Measurements from ENCODE around the gene NR5A2.

Gene NR5A2

GRCh38 chr1:200072636-200073285 lies 45.3 kb downstream of the NR5A2 start:
- no peak for DNase-seq (ENCODE audit: low spot score)

GRCh38 chr1:200073286-200073637 lies 45.8 kb downstream of the NR5A2 start:
- DNase-seq (ENCODE audit: low spot score) = no peak

- no peak for DNase-seq (ENCODE audit: low spot score)
These were observed 48.0 kb downstream of the NR5A2 start for GRCh38 chr1:200075522-200075921.

GRCh38 chr1:200075938-200076546 lies 48.5 kb downstream of the NR5A2 start:
- peak; percentile 59 for DNase-seq (ENCODE audit: low spot score)

GRCh38 chr1:200079232-200079940 lies 51.9 kb downstream of the NR5A2 start:
- no peak for DNase-seq (ENCODE audit: low spot score)

GRCh38 chr1:200081151-200081968 lies 53.9 kb downstream of the NR5A2 start:
- DNase-seq (ENCODE audit: low spot score) = no peak

GRCh38 chr1:200081969-200082245 lies 54.4 kb downstream of the NR5A2 start:
- DNase-seq (ENCODE audit: low spot score) = no peak

GRCh38 chr1:200082329-200082728 lies 54.8 kb downstream of the NR5A2 start:
- no peak for DNase-seq (ENCODE audit: low spot score)

- no peak for DNase-seq (ENCODE audit: low spot score)
These were observed 63.0 kb downstream of the NR5A2 start for GRCh38 chr1:200090252-200091159.

GRCh38 chr1:200095057-200095577 lies 67.6 kb downstream of the NR5A2 start:
- no peak for DNase-seq (ENCODE audit: low spot score)

GRCh38 chr1:200096774-200097173 lies 69.3 kb downstream of the NR5A2 start:
- DNase-seq (ENCODE audit: low spot score) = no peak

GRCh38 chr1:200099040-200099439 lies 71.5 kb downstream of the NR5A2 start:
- DNase-seq (ENCODE audit: low spot score) = no peak

- no peak for DNase-seq (ENCODE audit: low spot score)
These were observed 76.6 kb downstream of the NR5A2 start for GRCh38 chr1:200103966-200104583.

GRCh38 chr1:200107004-200107470 lies 79.5 kb downstream of the NR5A2 start:
- DNase-seq (ENCODE audit: low spot score) = no peak

- DNase-seq (ENCODE audit: low spot score) = no peak
These were observed 81.1 kb downstream of the NR5A2 start for GRCh38 chr1:200108659-200109058.

GRCh38 chr1:200112290-200112689 lies 84.8 kb downstream of the NR5A2 start:
- DNase-seq (ENCODE audit: low spot score) = no peak

GRCh38 chr1:200115532-200115931 lies 88.0 kb downstream of the NR5A2 start:
- no peak for DNase-seq (ENCODE audit: low spot score)

- DNase-seq (ENCODE audit: low spot score) = no peak
These were observed 88.8 kb downstream of the NR5A2 start for GRCh38 chr1:200116324-200116723.

- no peak for DNase-seq (ENCODE audit: low spot score)
These were observed 91.4 kb downstream of the NR5A2 start for GRCh38 chr1:200118779-200119505.

GRCh38 chr1:200121421-200121820 lies 93.9 kb downstream of the NR5A2 start:
- DNase-seq (ENCODE audit: low spot score) = no peak

All from AG20443 (cell line).